ENCODE results near the gene CCSER1. TPM values are rescaled to one million over a fixed set of nuclear protein-coding genes. Genes with fewer than 3 reads are reported as not detected.

CCSER1 gene
- total RNA-seq, 1 donor from 2014 or later: not detected

- H3K4me3 Mint-ChIP-seq (ENCODE audit: unreplicated experiment): no peak overlapping the region
- H3K9me3 Mint-ChIP-seq (ENCODE audit: low read depth): no peaks in the 10 kb centered on the region
- no peaks in the 10 kb centered on the region for H3K36me3 Mint-ChIP-seq (ENCODE audit: low read depth)
- no peak overlapping the region for H3K27ac Mint-ChIP-seq (ENCODE audit: unreplicated experiment)
- DNase-seq (ENCODE audit: low spot score): no peak
- H3K27me3 Mint-ChIP-seq (ENCODE audit: low read depth): no peaks in the 10 kb centered on the region
- TF ChIP-seq, protein P1, sequence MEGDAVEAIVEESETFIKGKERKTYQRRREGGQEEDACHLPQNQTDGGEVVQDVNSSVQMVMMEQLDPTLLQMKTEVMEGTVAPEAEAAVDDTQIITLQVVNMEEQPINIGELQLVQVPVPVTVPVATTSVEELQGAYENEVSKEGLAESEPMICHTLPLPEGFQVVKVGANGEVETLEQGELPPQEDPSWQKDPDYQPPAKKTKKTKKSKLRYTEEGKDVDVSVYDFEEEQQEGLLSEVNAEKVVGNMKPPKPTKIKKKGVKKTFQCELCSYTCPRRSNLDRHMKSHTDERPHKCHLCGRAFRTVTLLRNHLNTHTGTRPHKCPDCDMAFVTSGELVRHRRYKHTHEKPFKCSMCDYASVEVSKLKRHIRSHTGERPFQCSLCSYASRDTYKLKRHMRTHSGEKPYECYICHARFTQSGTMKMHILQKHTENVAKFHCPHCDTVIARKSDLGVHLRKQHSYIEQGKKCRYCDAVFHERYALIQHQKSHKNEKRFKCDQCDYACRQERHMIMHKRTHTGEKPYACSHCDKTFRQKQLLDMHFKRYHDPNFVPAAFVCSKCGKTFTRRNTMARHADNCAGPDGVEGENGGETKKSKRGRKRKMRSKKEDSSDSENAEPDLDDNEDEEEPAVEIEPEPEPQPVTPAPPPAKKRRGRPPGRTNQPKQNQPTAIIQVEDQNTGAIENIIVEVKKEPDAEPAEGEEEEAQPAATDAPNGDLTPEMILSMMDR (IDR thresholded peaks at IDR 0.05): no peak
- no peaks in the 10 kb centered on the region for H3K4me1 Mint-ChIP-seq (ENCODE audit: low read depth)
Measured at GRCh38 chr4:91070736-91071135, 943.5 kb downstream of the CCSER1 start.

DNA sequence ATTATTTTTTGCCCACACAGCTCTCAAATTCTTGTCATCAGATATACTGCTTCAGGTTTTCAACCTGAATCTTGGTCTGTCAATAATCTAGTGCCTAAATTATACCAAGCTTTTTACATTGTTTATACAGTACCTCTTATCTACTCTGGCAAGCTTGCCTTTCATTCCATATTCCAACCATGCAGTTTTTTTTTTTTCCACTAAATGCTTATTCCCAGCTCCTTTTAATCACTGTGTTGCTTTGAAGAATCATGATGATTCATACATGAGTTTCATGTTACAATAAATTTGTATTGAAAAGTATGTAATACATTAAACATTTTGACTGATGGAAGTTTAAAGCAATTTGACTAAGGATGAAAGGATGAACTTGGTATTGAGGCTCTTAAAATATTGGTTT, 949.0 kb downstream of the CCSER1 start:
- Mint-ChIP-seq H3K27me3 (ENCODE audit: low read depth) (no peaks in the 10 kb centered on the region), H3K36me3 (ENCODE audit: low read depth) (peaks cover 5% of the 10 kb centered on the region), H3K27ac (ENCODE audit: unreplicated experiment) (no peak overlapping the region), H3K4me3 (ENCODE audit: unreplicated experiment) (no peak overlapping the region), H3K4me1 (ENCODE audit: low read depth) (no peaks in the 10 kb centered on the region), H3K9me3 (ENCODE audit: low read depth) (peaks cover 27% of the 10 kb centered on the region)
- TF ChIP-seq, protein P1 (IDR thresholded peaks at IDR 0.05): no peak
- DNase-seq (ENCODE audit: low spot score): no peak

GRCh38 chr4:91085961-91086360, 958.8 kb downstream of the CCSER1 start:
- H3K9me3 Mint-ChIP-seq (ENCODE audit: low read depth): peaks cover 3% of the 10 kb centered on the region
- no peaks in the 10 kb centered on the region for H3K4me1 Mint-ChIP-seq (ENCODE audit: low read depth)
- H3K36me3 Mint-ChIP-seq (ENCODE audit: low read depth): no peaks in the 10 kb centered on the region
- no peak overlapping the region for H3K4me3 Mint-ChIP-seq (ENCODE audit: unreplicated experiment)
- TF ChIP-seq, protein P1 (IDR thresholded peaks at IDR 0.05): no peak
- DNase-seq (ENCODE audit: low spot score): no peak
- H3K27ac Mint-ChIP-seq (ENCODE audit: unreplicated experiment): no peak overlapping the region
- no peaks in the 10 kb centered on the region for H3K27me3 Mint-ChIP-seq (ENCODE audit: low read depth)

DNA sequence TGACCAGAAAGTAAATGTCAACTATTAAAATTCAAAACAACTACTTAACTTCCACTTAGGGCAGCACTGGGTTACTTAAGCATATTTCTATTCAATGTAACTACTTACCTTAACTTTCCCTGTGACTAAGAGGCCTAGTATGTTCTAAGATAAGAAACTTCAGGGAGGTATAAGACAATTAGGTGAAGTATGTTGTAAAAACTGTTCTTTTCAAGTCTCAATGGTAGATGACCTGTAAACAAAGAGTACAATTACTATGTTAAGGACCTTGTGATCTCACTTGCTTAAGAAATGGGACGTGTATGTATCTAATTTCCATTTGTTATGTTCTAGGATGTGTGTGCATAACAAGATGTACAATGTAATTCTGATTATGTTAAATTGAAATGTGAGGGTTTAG, 960.5 kb downstream of the CCSER1 start:
- TF ChIP-seq, protein P1 (IDR thresholded peaks at IDR 0.05): no peak
- DNase-seq (ENCODE audit: low spot score): no peak

DNA sequence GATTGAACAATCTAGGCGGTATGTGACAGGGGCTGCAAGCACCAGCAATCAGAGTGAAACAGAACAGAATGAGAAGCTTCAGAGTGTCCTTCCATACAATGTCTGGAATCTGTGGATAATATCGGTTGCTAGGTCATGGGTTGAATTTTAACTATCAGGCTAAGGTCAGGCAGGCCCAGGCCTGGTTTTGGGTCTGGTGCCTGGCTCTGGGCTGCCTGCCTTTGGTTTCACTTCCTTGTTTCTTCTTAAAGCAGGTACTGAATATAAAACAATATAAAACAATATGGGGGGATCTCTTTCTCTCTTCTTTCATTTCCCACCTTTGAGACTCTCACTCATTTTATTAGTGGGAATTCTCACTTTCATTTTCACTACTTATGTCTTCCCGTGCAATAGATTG, 962.0 kb downstream of the CCSER1 start:
- no peaks in the 10 kb centered on the region for H3K27me3 Mint-ChIP-seq (ENCODE audit: low read depth)
- H3K4me3 Mint-ChIP-seq (ENCODE audit: unreplicated experiment): no peak overlapping the region
- no peak overlapping the region for H3K27ac Mint-ChIP-seq (ENCODE audit: unreplicated experiment)
- no peak for DNase-seq (ENCODE audit: low spot score)
- H3K4me1 Mint-ChIP-seq (ENCODE audit: low read depth): no peaks in the 10 kb centered on the region
- no peaks in the 10 kb centered on the region for H3K9me3 Mint-ChIP-seq (ENCODE audit: low read depth)
- H3K36me3 Mint-ChIP-seq (ENCODE audit: low read depth): no peaks in the 10 kb centered on the region
- TF ChIP-seq, protein P1 (IDR thresholded peaks at IDR 0.05): no peak

More for the DNA sequence above, 960.5 kb downstream of the CCSER1 start:
- H3K4me3 Mint-ChIP-seq (ENCODE audit: unreplicated experiment): no peak overlapping the region
- no peaks in the 10 kb centered on the region for H3K36me3 Mint-ChIP-seq (ENCODE audit: low read depth)
- no peaks in the 10 kb centered on the region for H3K4me1 Mint-ChIP-seq (ENCODE audit: low read depth)
- no peaks in the 10 kb centered on the region for H3K9me3 Mint-ChIP-seq (ENCODE audit: low read depth)
- no peaks in the 10 kb centered on the region for H3K27me3 Mint-ChIP-seq (ENCODE audit: low read depth)
- H3K27ac Mint-ChIP-seq (ENCODE audit: unreplicated experiment): no peak overlapping the region
